ENCODE measurements around the gene PLA2R1. TPM values are rescaled to one million over a fixed set of nuclear protein-coding genes. Genes with fewer than 3 reads are reported as not detected.

Gene PLA2R1
- total RNA-seq, 1 donor from 2014 or later = 46.5 TPM

DNA sequence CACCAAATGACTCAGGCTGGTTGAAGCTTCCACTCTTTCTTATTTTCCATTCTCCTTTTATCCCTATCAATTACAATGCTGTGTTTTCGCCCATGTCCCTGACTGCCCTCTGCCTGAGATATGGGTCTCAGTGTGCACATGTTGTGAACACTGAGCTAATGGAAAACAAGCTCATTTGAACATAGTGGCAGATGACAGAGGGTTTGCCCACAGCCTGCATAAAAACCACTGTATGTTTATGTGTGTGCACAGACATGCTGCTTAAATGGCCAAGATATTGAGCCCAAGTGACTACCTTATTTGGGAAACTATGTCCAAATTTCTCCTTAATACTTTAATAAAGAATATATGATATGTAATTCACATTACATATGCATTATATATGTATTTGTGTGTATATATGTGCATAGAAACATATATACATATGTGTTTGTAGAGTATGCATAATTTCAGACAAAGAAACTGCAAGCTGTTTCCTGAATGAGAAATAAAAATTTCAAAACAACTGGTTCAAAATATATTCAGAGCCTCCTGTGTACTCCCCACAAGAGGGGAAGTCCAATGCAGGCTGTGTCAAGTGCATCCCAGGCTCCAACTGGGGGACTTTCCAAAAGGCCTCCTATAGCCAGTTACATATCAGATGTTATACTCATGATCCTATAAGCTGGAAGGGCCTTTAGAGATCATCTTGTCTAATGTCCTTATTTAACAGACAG, 171.7 kb downstream of the PLA2R1 start:
- no peak for DNase-seq (ENCODE audit: low spot score)
- H3K27me3 Mint-ChIP-seq (ENCODE audit: low read depth) = no peaks in the 10 kb centered on the region
- H3K27ac Mint-ChIP-seq (ENCODE audit: unreplicated experiment) = no peak overlapping the region
- no peaks in the 10 kb centered on the region for H3K4me1 Mint-ChIP-seq (ENCODE audit: low read depth)
- H3K4me3 Mint-ChIP-seq (ENCODE audit: unreplicated experiment) = no peak overlapping the region
- H3K9me3 Mint-ChIP-seq (ENCODE audit: low read depth) = no peaks in the 10 kb centered on the region
- H3K36me3 Mint-ChIP-seq (ENCODE audit: low read depth) = no peaks in the 10 kb centered on the region
- no peak for TF ChIP-seq CTCF (IDR thresholded peaks at IDR 0.05)

DNA sequence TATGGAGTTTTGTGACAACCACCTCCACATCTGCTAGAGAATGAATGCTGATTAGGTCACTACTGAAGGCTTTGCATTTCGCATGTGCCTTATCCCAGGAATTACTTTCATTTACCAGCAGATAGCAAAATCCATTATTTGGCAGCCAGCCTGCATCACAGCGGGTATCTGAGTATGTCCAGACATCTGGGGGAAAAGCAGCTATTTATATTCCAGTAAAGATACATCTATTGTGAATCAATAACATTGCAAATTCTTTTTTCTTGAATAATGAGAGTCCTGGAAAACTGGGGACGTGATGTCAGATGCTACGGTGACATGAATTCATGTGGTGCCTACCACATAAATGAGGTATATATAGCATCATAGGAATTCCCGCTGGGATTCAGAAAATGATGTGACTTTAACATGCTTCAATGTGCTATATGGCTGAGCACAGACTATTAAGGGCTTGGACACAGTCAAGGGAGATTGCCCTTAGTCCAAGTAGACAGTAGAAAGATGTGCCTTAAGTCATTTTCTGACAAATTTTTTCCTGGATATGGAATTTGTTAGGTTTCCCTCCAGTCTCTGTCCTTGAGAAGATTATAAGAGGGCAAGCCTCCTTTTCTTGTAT, 180.2 kb downstream of the PLA2R1 start:
- H3K4me3 Mint-ChIP-seq (ENCODE audit: unreplicated experiment) = no peak overlapping the region
- no peaks in the 10 kb centered on the region for H3K36me3 Mint-ChIP-seq (ENCODE audit: low read depth)
- H3K27me3 Mint-ChIP-seq (ENCODE audit: low read depth) = no peaks in the 10 kb centered on the region
- peaks cover 19% of the 10 kb centered on the region for H3K4me1 Mint-ChIP-seq (ENCODE audit: low read depth)
- no peaks in the 10 kb centered on the region for H3K9me3 Mint-ChIP-seq (ENCODE audit: low read depth)
- no peak overlapping the region for H3K27ac Mint-ChIP-seq (ENCODE audit: unreplicated experiment)
- no peak for DNase-seq (ENCODE audit: low spot score)
- TF ChIP-seq CTCF (IDR thresholded peaks at IDR 0.05) = no peak

Other genes starting within 250 kb of the PLA2R1 start
- gene LY75, start 157.9 kb downstream of the PLA2R1 start, total RNA-seq = 0.15 to 1.3 TPM in 2 of 3 replicates, not detected in the other
- 2.0 to 2.3 TPM (median 2.2 TPM) in 3 replicates for gene ITGB6, start 137.7 kb upstream of the PLA2R1 start, total RNA-seq

Data from chondrocyte (in vitro differentiated cells).